Measurements from ENCODE around the gene PAQR6. TPM values are rescaled to one million over a fixed set of nuclear protein-coding genes. Genes with fewer than 3 reads are reported as not detected.
"Not testable (repeated sequence)": the region's sequence is repeated elsewhere in the genome, so short reads cannot be mapped to it uniquely, and the experiment has no call there.

Gene PAQR6
- total RNA-seq, 1 experiment from 2014 or later = 0.12 TPM

- no peak for DNase-seq (ENCODE audit: low read depth)
Observed at GRCh38 chr1:156232201-156232894, 15.5 kb downstream of the PAQR6 start.

- DNase-seq (ENCODE audit: low read depth) = no peak
Observed at GRCh38 chr1:156230473-156230837, 17.4 kb downstream of the PAQR6 start.

- DNase-seq (ENCODE audit: low read depth) = no peak
Observed at GRCh38 chr1:156229809-156230472, 17.9 kb downstream of the PAQR6 start.

GRCh38 chr1:156228501-156228900 is 19.4 kb downstream of the PAQR6 start:
- no peak for DNase-seq (ENCODE audit: low read depth)

GRCh38 chr1:156226782-156227181 is 21.1 kb downstream of the PAQR6 start:
- DNase-seq (ENCODE audit: low read depth) = no peak

GRCh38 chr1:156226116-156226538 is 21.7 kb downstream of the PAQR6 start:
- DNase-seq (ENCODE audit: low read depth) = no peak

GRCh38 chr1:156225677-156226014 is 22.2 kb downstream of the PAQR6 start:
- no peak for DNase-seq (ENCODE audit: low read depth)

- DNase-seq (ENCODE audit: low read depth) = no peak
Observed at GRCh38 chr1:156221986-156222692, 25.7 kb downstream of the PAQR6 start.

GRCh38 chr1:156220226-156220625 is 27.6 kb downstream of the PAQR6 start:
- DNase-seq (ENCODE audit: low read depth) = no peak

- no peak for DNase-seq (ENCODE audit: low read depth)
Observed at GRCh38 chr1:156217871-156218270, 30.0 kb downstream of the PAQR6 start.

GRCh38 chr1:156216361-156217086 is 31.3 kb downstream of the PAQR6 start:
- not testable (repeated sequence) for DNase-seq (ENCODE audit: low read depth)

GRCh38 chr1:156214024-156214748 is 33.7 kb downstream of the PAQR6 start:
- peak; percentile 77 for DNase-seq (ENCODE audit: low read depth)

- no peak for DNase-seq (ENCODE audit: low read depth)
Observed at GRCh38 chr1:156213644-156213966, 34.3 kb downstream of the PAQR6 start.

GRCh38 chr1:156212833-156213643 is 34.8 kb downstream of the PAQR6 start, which contains the start of gene PMF1:
Gene PMF1, plus strand, starts transcription at chr1:156213007. Its CDS starts 9 bp downstream, at chr1:156213016.
- DNase-seq (ENCODE audit: low read depth) = peak; percentile 94

- DNase-seq (ENCODE audit: low read depth) = no peak
Observed at GRCh38 chr1:156212130-156212529, 35.7 kb downstream of the PAQR6 start.

- no peak for DNase-seq (ENCODE audit: low read depth)
Observed at GRCh38 chr1:156211243-156211642, 36.6 kb downstream of the PAQR6 start.

GRCh38 chr1:156204686-156205085 is 43.2 kb downstream of the PAQR6 start:
- DNase-seq (ENCODE audit: low read depth) = no peak

- no peak for DNase-seq (ENCODE audit: low read depth)
Observed at GRCh38 chr1:156203331-156203730, 44.5 kb downstream of the PAQR6 start.

- DNase-seq (ENCODE audit: low read depth) = no peak
Observed at GRCh38 chr1:156200044-156200443, 47.8 kb downstream of the PAQR6 start.

GRCh38 chr1:156198831-156199349 is 49.0 kb downstream of the PAQR6 start:
- no peak for DNase-seq (ENCODE audit: low read depth)

- no peak for DNase-seq (ENCODE audit: low read depth)
Observed at GRCh38 chr1:156196445-156196844, 51.4 kb downstream of the PAQR6 start.

Measured in RPMI7951 (cell line).